Cardiac muscle cell (in vitro differentiated cells and primary cell): ENCODE data around the gene PDSS2. TPM values are rescaled to one million over a fixed set of nuclear protein-coding genes. Genes with fewer than 3 reads are reported as not detected.

ENCODE experiments used
- DNase-seq, 2 donors: peaks; one replicate each; pipeline versions ENCODE4 v3.0.0 to v3.0.0-alpha.2; 2010 to 2017; ENCODE audit warnings: low read depth in 1 of 2, low spot score in 1 of 2
- H3K27ac ChIP-seq: fragments of 200-600 bp; sonication (generic); 2 replicates; pipeline ENCODE4 v1.5.1; 2016
- H3K27me3 ChIP-seq: fragments of 200-600 bp; sonication (generic); 2 replicates; pipeline ENCODE4 v1.6.0; 2016; ENCODE audit warnings: control low read depth
- H3K36me3 ChIP-seq: fragments of 200-600 bp; sonication (generic); 2 replicates; pipeline ENCODE4 v1.5.1; 2016; ENCODE audit warnings: control low read depth
- H3K4me1 ChIP-seq: fragments of 200-600 bp; sonication (generic); 2 replicates; pipeline ENCODE4 v1.8.1; 2017; ENCODE audit warnings: low read depth, mild to moderate bottlenecking, mixed run types
- H3K4me3 ChIP-seq: fragments of 200-600 bp; sonication (generic); 2 replicates; pipeline ENCODE4 v1.5.1; 2016; ENCODE audit warnings: mild to moderate bottlenecking
- H3K9me3 ChIP-seq: fragments of 200-600 bp; sonication (generic); 2 replicates; pipeline ENCODE4 v1.5.1; 2017; ENCODE audit warnings: low read depth, mild to moderate bottlenecking, control low read depth
- CTCF ChIP-seq: IDR thresholded peaks from 2 replicates; pipeline ENCODE4 v1.5.1; 2012; ENCODE audit warnings: low read depth, mild to moderate bottlenecking, low read length
- polyA plus RNA-seq: library from polyadenylated mRNA; unstranded; fragments of >200 nt; fragmentation: Nextera tagmentation; extraction: Ambion mirVana; gene quantifications from 2 replicates; pipeline ENCODE4 v1.2.1, GENCODE V29; 2016
- total RNA-seq: library from RNA; depleted of rRNA; stranded (reverse); fragments of >200 nt; gene quantifications from 2 replicates; pipeline ENCODE4 v1.2.3, GENCODE V29; 2016

The PDSS2 gene
- total and polyA plus RNA-seq, 2 experiments from 2014 or later = 12.3 to 19.4 TPM

GRCh38 chr6:107219851-107220250, 239.5 kb downstream of the PDSS2 start:
- Histone ChIP-seq H3K36me3 (no peaks in the 10 kb centered on the region), H3K27ac (no peak overlapping the region), H3K4me1 (no peaks in the 10 kb centered on the region), H3K4me3 (no peak overlapping the region), H3K27me3 (no peaks in the 10 kb centered on the region), H3K9me3 (no peaks in the 10 kb centered on the region)
- TF ChIP-seq CTCF = no peak
- no peak for DNase-seq

- H3K27me3 ChIP-seq = no peaks in the 10 kb centered on the region
- H3K4me3 ChIP-seq = no peak overlapping the region
- no peaks in the 10 kb centered on the region for H3K36me3 ChIP-seq
- no peaks in the 10 kb centered on the region for H3K9me3 ChIP-seq
- no peak overlapping the region for H3K27ac ChIP-seq
- no peaks in the 10 kb centered on the region for H3K4me1 ChIP-seq
- TF ChIP-seq CTCF = no peak
- DNase-seq = no peak
These were observed 241.2 kb downstream of the PDSS2 start for GRCh38 chr6:107218142-107218541.

- no peak for DNase-seq
- Histone ChIP-seq H3K9me3 (no peaks in the 10 kb centered on the region), H3K4me3 (no peak overlapping the region), H3K27ac (no peak overlapping the region), H3K4me1 (no peaks in the 10 kb centered on the region), H3K36me3 (no peaks in the 10 kb centered on the region), H3K27me3 (no peaks in the 10 kb centered on the region)
- TF ChIP-seq CTCF = no peak
These were observed 242.1 kb downstream of the PDSS2 start for GRCh38 chr6:107217248-107217647.

- no peak for TF ChIP-seq CTCF
- no peaks in the 10 kb centered on the region for H3K36me3 ChIP-seq
- H3K27me3 ChIP-seq = no peaks in the 10 kb centered on the region
- no peaks in the 10 kb centered on the region for H3K9me3 ChIP-seq
- no peak overlapping the region for H3K27ac ChIP-seq
- H3K4me3 ChIP-seq = no peak overlapping the region
- H3K4me1 ChIP-seq = no peaks in the 10 kb centered on the region
- no peak for DNase-seq
These were observed 243.0 kb downstream of the PDSS2 start for GRCh38 chr6:107216197-107216933.

GRCh38 chr6:107215334-107215733, 244.0 kb downstream of the PDSS2 start:
- H3K36me3 ChIP-seq = no peaks in the 10 kb centered on the region
- DNase-seq = no peak
- H3K27me3 ChIP-seq = no peaks in the 10 kb centered on the region
- no peak overlapping the region for H3K27ac ChIP-seq
- no peaks in the 10 kb centered on the region for H3K4me1 ChIP-seq
- H3K9me3 ChIP-seq = no peaks in the 10 kb centered on the region
- TF ChIP-seq CTCF = no peak
- no peak overlapping the region for H3K4me3 ChIP-seq

GRCh38 chr6:107214655-107215054, 244.7 kb downstream of the PDSS2 start:
- no peaks in the 10 kb centered on the region for H3K27me3 ChIP-seq
- H3K27ac ChIP-seq = no peak overlapping the region
- H3K36me3 ChIP-seq = no peaks in the 10 kb centered on the region
- TF ChIP-seq CTCF = no peak
- H3K4me3 ChIP-seq = no peak overlapping the region
- H3K9me3 ChIP-seq = no peaks in the 10 kb centered on the region
- DNase-seq = no peak
- peaks cover 4% of the 10 kb centered on the region for H3K4me1 ChIP-seq
